EH (cell line): ENCODE data around the gene MAN2B1.
A peak's percentile ranks its signal among the peaks of the same experiment; 100 is the strongest.
"Not testable (repeated sequence)": the region's sequence is repeated elsewhere in the genome, so short reads cannot be mapped to it uniquely, and the experiment has no call there.

Experiments used
- DNase-seq: peaks from one replicate; pipeline ENCODE4 v3.0.0-alpha.2; 2015; ENCODE audit warnings: low read depth

Gene MAN2B1

GRCh38 chr19:12689012-12689411 lies 22.5 kb upstream of the MAN2B1 start:
- DNase-seq, result no peak

GRCh38 chr19:12687496-12688196 lies 21.1 kb upstream of the MAN2B1 start, which contains the start of gene GNG14:
Gene GNG14 (plus strand): TSS chr19:12687998. CDS start chr19:12688049, 51 bp downstream.
- no peak for DNase-seq

GRCh38 chr19:12685831-12686230 lies 19.3 kb upstream of the MAN2B1 start:
- DNase-seq, result no peak

GRCh38 chr19:12681074-12681987 lies 14.8 kb upstream of the MAN2B1 start, which contains the start of gene DHPS:
Gene DHPS (minus strand): TSS chr19:12681880. CDS start chr19:12681766, 114 bp downstream.
- peak; percentile 98 for DNase-seq

- DNase-seq, result no peak
Observed at GRCh38 chr19:12680034-12680433, 13.5 kb upstream of the MAN2B1 start.

GRCh38 chr19:12678039-12678438 lies 11.5 kb upstream of the MAN2B1 start:
- DNase-seq, result not testable (repeated sequence)

- no peak for DNase-seq
Observed at GRCh38 chr19:12676928-12677327, 10.4 kb upstream of the MAN2B1 start.

GRCh38 chr19:12676384-12676792 lies 9.8 kb upstream of the MAN2B1 start:
- peak; percentile 76 for DNase-seq

- DNase-seq, result no peak
Observed at GRCh38 chr19:12675940-12676339, 9.4 kb upstream of the MAN2B1 start.

- DNase-seq, result no peak
Observed at GRCh38 chr19:12675399-12675798, 8.9 kb upstream of the MAN2B1 start.

GRCh38 chr19:12672744-12673143 lies 6.2 kb upstream of the MAN2B1 start:
- DNase-seq, result no peak

- no peak for DNase-seq
Observed at GRCh38 chr19:12670159-12670928, 3.8 kb upstream of the MAN2B1 start.

- DNase-seq, result peak; percentile 81
Observed at GRCh38 chr19:12669270-12670158, 3.0 kb upstream of the MAN2B1 start.

GRCh38 chr19:12668932-12669269 lies 2.4 kb upstream of the MAN2B1 start:
- peak; percentile 60 for DNase-seq

GRCh38 chr19:12668346-12668745 lies 1.8 kb upstream of the MAN2B1 start:
- DNase-seq, result no peak

GRCh38 chr19:12667731-12668302 lies 1.3 kb upstream of the MAN2B1 start:
- no peak for DNase-seq

GRCh38 chr19:12665671-12666264 lies 774 bp downstream of the MAN2B1 start:
- DNase-seq, result no peak

- no peak for DNase-seq
Observed at GRCh38 chr19:12665281-12665573, 1.3 kb downstream of the MAN2B1 start.

GRCh38 chr19:12664406-12665280 lies 1.9 kb downstream of the MAN2B1 start:
- peak; percentile 26 for DNase-seq

- no peak for DNase-seq
Observed at GRCh38 chr19:12660980-12661379, 5.6 kb downstream of the MAN2B1 start.
